Loucy (cell line): ENCODE results near the gene ARMH4.

Source experiments
- H2AFZ ChIP-seq: fragments of 200-600 bp; sonication (generic); 2 replicates; pipeline ENCODE4 v1.6.0; 2016; ENCODE audit warnings: antibody characterized with exemption, mild to moderate bottlenecking, low read length, moderate library complexity
- H3F3A ChIP-seq: fragments of 200-600 bp; 2 replicates; pipeline ENCODE4 v1.6.0; 2016; ENCODE audit warnings: antibody characterized with exemption, low read depth, mild to moderate bottlenecking
- H3K27me3 ChIP-seq: fragments of 200-600 bp; sonication (generic); 2 replicates; pipeline ENCODE4 v1.6.1; 2014; ENCODE audit warnings: low read length, mild to moderate bottlenecking; ENCODE audit not compliant: insufficient read depth, poor library complexity, severe bottlenecking
- H3K36me3 ChIP-seq: fragments of 200-600 bp; sonication (generic); 2 replicates; pipeline ENCODE4 v1.6.1; 2016; ENCODE audit warnings: low read length; ENCODE audit not compliant: insufficient read depth
- H3K4me1 ChIP-seq: fragments of 200-600 bp; sonication (generic); 2 replicates; pipeline ENCODE4 v1.5.1; 2014; ENCODE audit warnings: low read length, mild to moderate bottlenecking; ENCODE audit not compliant: insufficient read depth, poor library complexity, severe bottlenecking
- H3K4me2 ChIP-seq: fragments of 200-600 bp; sonication (generic); 2 replicates; pipeline ENCODE4 v1.6.0; 2014; ENCODE audit warnings: antibody characterized with exemption, low read length, low read depth, mild to moderate bottlenecking; ENCODE audit not compliant: poor library complexity, severe bottlenecking
- H3K4me3 ChIP-seq: fragments of 200-600 bp; sonication (generic); 2 replicates; pipeline ENCODE4 v1.5.1; 2014; ENCODE audit warnings: low read length, mild to moderate bottlenecking, mixed read lengths; ENCODE audit not compliant: poor library complexity, severe bottlenecking
- H3K79me2 ChIP-seq: fragments of 200-600 bp; sonication (generic); 2 replicates; pipeline ENCODE4 v1.6.1; 2014; ENCODE audit warnings: low read length; ENCODE audit not compliant: insufficient read depth
- H3K9ac ChIP-seq: fragments of 200-600 bp; sonication (generic); 2 replicates; pipeline ENCODE4 v1.6.0; 2014; ENCODE audit warnings: mild to moderate bottlenecking, low read depth, low read length, moderate library complexity; ENCODE audit not compliant: poor library complexity, severe bottlenecking
- H3K9me2 ChIP-seq: fragments of 200-600 bp; sonication (generic); replicated peaks from 2 replicates; pipeline ENCODE4 v1.6.1; 2016; ENCODE audit warnings: low read depth, low read length, mixed read lengths
- H3K9me3 ChIP-seq: fragments of 200-600 bp; sonication (generic); 2 replicates; pipeline ENCODE4 v1.6.1; 2014; ENCODE audit warnings: mild to moderate bottlenecking, antibody characterized with exemption, low read length, low read depth; ENCODE audit not compliant: insufficient read depth
- H4K20me1 ChIP-seq: fragments of 200-600 bp; sonication (generic); 2 replicates; pipeline ENCODE4 v1.6.0; 2014; ENCODE audit warnings: antibody characterized with exemption, low read length, mild to moderate bottlenecking; ENCODE audit not compliant: insufficient read depth, poor library complexity, severe bottlenecking
- CTCF ChIP-seq: fragments of 200-600 bp; sonication (generic); conservative IDR thresholded peaks from 2 replicates; pipeline ENCODE4 v1.5.1; 2014; ENCODE audit warnings: mild to moderate bottlenecking, antibody characterized with exemption, low read length
- EZH2phosphoT487 ChIP-seq: fragments of 200-600 bp; IDR thresholded peaks from 2 replicates; pipeline ENCODE4 v1.6.1; 2018; ENCODE audit warnings: antibody characterized with exemption, mild to moderate bottlenecking, moderate library complexity, borderline replicate concordance

Gene ARMH4

GRCh38 chr14:58151133-58152013 is 640 bp downstream of the ARMH4 start:
- H3K36me3 ChIP-seq = no peaks in the 10 kb centered on the region
- peaks cover 6% of the 10 kb centered on the region for H3K4me1 ChIP-seq
- no peaks in the 10 kb centered on the region for H3K79me2 ChIP-seq
- H3K9ac ChIP-seq = no peak overlapping the region
- H2AFZ ChIP-seq = peak overlapping the region; percentile 96; the same call in 1 of the 2 replicates
- H3K27me3 ChIP-seq = peaks cover 32% of the 10 kb centered on the region
- peak overlapping the region; percentile 89 for H3K4me2 ChIP-seq
- H3K9me3 ChIP-seq = no peaks in the 10 kb centered on the region
- TF ChIP-seq EZH2phosphoT487 = no peak
- TF ChIP-seq CTCF = no peak
- peak overlapping the region; percentile 74 for H3K4me3 ChIP-seq
- H3F3A ChIP-seq = no peaks in the 10 kb centered on the region
- H3K9me2 ChIP-seq = no peaks in the 10 kb centered on the region
- no peaks in the 10 kb centered on the region for H4K20me1 ChIP-seq

- Histone ChIP-seq H4K20me1 (no peaks in the 10 kb centered on the region), H3K4me3 (no peak overlapping the region), H3F3A (no peaks in the 10 kb centered on the region), H3K9me3 (no peaks in the 10 kb centered on the region), H3K9me2 (no peaks in the 10 kb centered on the region), H3K4me1 (peaks cover 6% of the 10 kb centered on the region), H3K79me2 (no peaks in the 10 kb centered on the region), H3K9ac (no peak overlapping the region), H3K36me3 (no peaks in the 10 kb centered on the region), H2AFZ (no peak overlapping the region), H3K4me2 (no peak overlapping the region), H3K27me3 (peaks cover 32% of the 10 kb centered on the region)
- TF ChIP-seq EZH2phosphoT487 = no peak
- TF ChIP-seq CTCF = no peak
Measured at GRCh38 chr14:58150243-58150805, 1.7 kb downstream of the ARMH4 start.

- H3K4me2 ChIP-seq = no peak overlapping the region
Measured at GRCh38 chr14:58149196-58149595, 2.8 kb downstream of the ARMH4 start.

More at GRCh38 chr14:58149196-58149595, 2.8 kb downstream of the ARMH4 start:
- H3K4me1 ChIP-seq = peaks cover 6% of the 10 kb centered on the region
- H3F3A ChIP-seq = no peaks in the 10 kb centered on the region
- peaks cover 32% of the 10 kb centered on the region for H3K27me3 ChIP-seq
- H3K79me2 ChIP-seq = no peaks in the 10 kb centered on the region
- no peak overlapping the region for H2AFZ ChIP-seq
- H3K36me3 ChIP-seq = no peaks in the 10 kb centered on the region
- H4K20me1 ChIP-seq = no peaks in the 10 kb centered on the region
- no peaks in the 10 kb centered on the region for H3K9me3 ChIP-seq
- H3K9ac ChIP-seq = no peak overlapping the region
- H3K9me2 ChIP-seq = no peaks in the 10 kb centered on the region
- H3K4me3 ChIP-seq = no peak overlapping the region
- TF ChIP-seq CTCF = no peak
- no peak for TF ChIP-seq EZH2phosphoT487
